H9 (cell line): Measurements from ENCODE around the gene KCNK5. TPM values are rescaled to one million over a fixed set of nuclear protein-coding genes. Genes with fewer than 3 reads are reported as not detected.

Source experiments
- DNase-seq: peaks from one replicate; pipeline ENCODE4 v3.0.0-alpha.2; 2017
- H2AFZ ChIP-seq: one replicate; pipeline ENCODE4 v1.6.1; 2013; ENCODE audit warnings: mild to moderate bottlenecking, low read length, control low read depth, moderate library complexity
- H2AK5ac ChIP-seq: 2 replicates; pipeline ENCODE4 v1.6.1; 2013; ENCODE audit warnings: low read length, control low read depth, mixed read lengths; ENCODE audit not compliant: insufficient read length
- H2BK120ac ChIP-seq: one replicate; pipeline ENCODE4 v1.6.1; 2013; ENCODE audit warnings: low read depth, mild to moderate bottlenecking, low read length, control low read depth, inconsistent platforms; ENCODE audit not compliant: poor library complexity, severe bottlenecking
- H2BK12ac ChIP-seq: 2 replicates; pipeline ENCODE4 v1.6.1; 2013; ENCODE audit warnings: low read length, control low read depth, mixed read lengths, low read depth; ENCODE audit not compliant: insufficient read length
- H2BK15ac ChIP-seq: 2 replicates; pipeline ENCODE4 v1.6.1; 2013; ENCODE audit warnings: low read depth, low read length, control low read depth
- H2BK20ac ChIP-seq: one replicate; pipeline ENCODE4 v1.6.1; 2013; ENCODE audit warnings: low read depth, mild to moderate bottlenecking, low read length, control low read depth, inconsistent platforms; ENCODE audit not compliant: poor library complexity, severe bottlenecking
- H2BK5ac ChIP-seq: 2 replicates; pipeline ENCODE4 v1.6.1; 2013; ENCODE audit warnings: low read length, control low read depth, mixed read lengths; ENCODE audit not compliant: insufficient read length
- H3K14ac ChIP-seq: 2 replicates; pipeline ENCODE4 v1.6.1; 2013; ENCODE audit warnings: low read length, control low read depth; ENCODE audit not compliant: insufficient read depth
- H3K18ac ChIP-seq: 2 replicates; pipeline ENCODE4 v1.6.1; 2013; ENCODE audit warnings: low read depth, mild to moderate bottlenecking, mixed read lengths, low read length, control low read depth; ENCODE audit not compliant: insufficient read length
- H3K23ac ChIP-seq: 2 replicates; pipeline ENCODE4 v1.6.1; 2013; ENCODE audit warnings: low read length, control low read depth, mixed read lengths, low read depth; ENCODE audit not compliant: insufficient read length
- H3K23me2 ChIP-seq: 2 replicates; pipeline ENCODE4 v1.6.1; 2013; ENCODE audit warnings: low read depth, mild to moderate bottlenecking, mixed read lengths, low read length, control low read depth; ENCODE audit not compliant: insufficient read length, poor library complexity, severe bottlenecking
- H3K27ac ChIP-seq: 2 replicates; pipeline ENCODE4 v1.5.1; 2013; ENCODE audit warnings: low read length, control low read depth, mixed read lengths, low read depth; ENCODE audit not compliant: insufficient read length
- H3K27me3 ChIP-seq: 2 replicates; pipeline ENCODE4 v1.6.1; 2013; ENCODE audit warnings: low read length, control low read depth, inconsistent platforms; ENCODE audit not compliant: insufficient read depth
- H3K4ac ChIP-seq: 2 replicates; pipeline ENCODE4 v1.6.1; 2013; ENCODE audit warnings: low read depth, mild to moderate bottlenecking, control low read depth, inconsistent platforms, low read length, moderate library complexity
- H3K4me1 ChIP-seq: 2 replicates; pipeline ENCODE4 v1.6.1; 2013; ENCODE audit warnings: low read length, control low read depth, inconsistent platforms; ENCODE audit not compliant: insufficient read depth
- H3K4me2 ChIP-seq: 2 replicates; pipeline ENCODE4 v1.6.1; 2013; ENCODE audit warnings: low read length, control low read depth, mixed read lengths; ENCODE audit not compliant: insufficient read length, insufficient read depth
- H3K56ac ChIP-seq: 2 replicates; pipeline ENCODE4 v1.6.1; 2013; ENCODE audit warnings: low read depth, mild to moderate bottlenecking, mixed read lengths, low read length, control low read depth; ENCODE audit not compliant: insufficient read length
- H3K79me1 ChIP-seq: 2 replicates; pipeline ENCODE4 v1.6.1; 2013; ENCODE audit warnings: low read depth, mild to moderate bottlenecking, moderate library complexity, low read length, control low read depth, inconsistent platforms; ENCODE audit not compliant: insufficient read depth, poor library complexity, severe bottlenecking
- H3K79me2 ChIP-seq: 2 replicates; pipeline ENCODE4 v1.6.1; 2013; ENCODE audit warnings: low read length, control low read depth, inconsistent platforms; ENCODE audit not compliant: insufficient read depth
- H3K9ac ChIP-seq: 2 replicates; pipeline ENCODE4 v1.6.1; 2013; ENCODE audit warnings: low read length, control low read depth, mixed read lengths; ENCODE audit not compliant: insufficient read length; ENCODE audit errors: extremely low read depth
- H3K9me3 ChIP-seq: one replicate; pipeline ENCODE4 v1.6.1; 2013; ENCODE audit warnings: low read depth, low read length, inconsistent platforms; ENCODE audit not compliant: control insufficient read depth
- H3T11ph ChIP-seq: one replicate; pipeline ENCODE4 v1.6.1; 2013; ENCODE audit warnings: mild to moderate bottlenecking, low read length, control low read depth, inconsistent platforms
- H4K20me1 ChIP-seq: one replicate; pipeline ENCODE4 v1.6.1; 2013; ENCODE audit not compliant: control insufficient read depth, insufficient read length, insufficient read depth
- H4K5ac ChIP-seq: 2 replicates; pipeline ENCODE4 v1.6.1; 2013; ENCODE audit warnings: low read depth, mild to moderate bottlenecking, mixed read lengths, low read length, control low read depth; ENCODE audit not compliant: insufficient read length
- H4K8ac ChIP-seq: replicated peaks from 2 replicates; pipeline ENCODE4 v1.6.1; 2013; ENCODE audit warnings: low read length, control low read depth, mixed read lengths, low read depth; ENCODE audit not compliant: insufficient read length
- H4K91ac ChIP-seq: 2 replicates; pipeline ENCODE4 v1.6.1; 2013; ENCODE audit warnings: low read depth, mild to moderate bottlenecking, moderate library complexity, mixed read lengths, low read length, control low read depth; ENCODE audit not compliant: insufficient read length
- H3K27ac Mint-ChIP-seq, 3 experiments: 2 replicates in 2 of 3; 3 replicates in 1 of 3; pipeline ENCODE4 v1.8.0; 2020 to 2021; ENCODE audit warnings: mixed read lengths in 3 of 3, mild to moderate bottlenecking in 1 of 3, moderate library complexity in 1 of 3
- H3K27me3 Mint-ChIP-seq: 2 replicates; pipeline ENCODE4 v1.8.0; 2021; ENCODE audit warnings: low read depth, mild to moderate bottlenecking, moderate library complexity, mixed read lengths
- H3K36me3 Mint-ChIP-seq, 3 experiments: 2 replicates in 2 of 3; 3 replicates in 1 of 3; pipeline ENCODE4 v1.8.0; 2020 to 2021; ENCODE audit warnings: low read depth in 3 of 3, mixed read lengths in 3 of 3; ENCODE audit not compliant: insufficient read depth in 1 of 3
- H3K4me1 Mint-ChIP-seq, 2 experiments: 2 replicates each; pipeline ENCODE4 v1.8.0; 2020; ENCODE audit warnings: mixed read lengths in 2 of 2
- H3K4me3 Mint-ChIP-seq, 2 experiments: 2 replicates in 1 of 2; 3 replicates in 1 of 2; pipeline ENCODE4 v1.8.0; 2020 to 2021; ENCODE audit warnings: mild to moderate bottlenecking in 2 of 2, mixed read lengths in 2 of 2, moderate library complexity in 1 of 2
- H3K9me3 Mint-ChIP-seq, 2 experiments: 2 replicates in 1 of 2; 3 replicates in 1 of 2; pipeline ENCODE4 v1.8.0; 2020; ENCODE audit warnings: mild to moderate bottlenecking in 2 of 2, mixed read lengths in 2 of 2, moderate library complexity in 1 of 2
- WGBS: extraction: QIAGEN DNeasy Blood & Tissue Kit; methylation state at CpG from one replicate; pipeline ENCODE4 v1.1.7; 2013; ENCODE audit warnings: missing lambda C conversion rate, low lambda C conversion rate, mixed read lengths; ENCODE audit not compliant: insufficient read length; ENCODE audit errors: extremely low coverage; 5-methylcytosine and 5-hydroxymethylcytosine counted together
- total RNA-seq: library from RNA; stranded (reverse); gene quantifications from 2 replicates; pipeline ENCODE4 v1.2.1, GENCODE V29; 2021
- TF ChIP-seq, protein P1 (sequence below): fragments of 200-600 bp; sonication (generic); conservative IDR thresholded peaks from 3 replicates; pipeline ENCODE4 v1.8.0; 2021; ENCODE audit warnings: antibody characterized with exemption, mild to moderate bottlenecking

The KCNK5 gene
- total RNA-seq, 1 experiment from 2014 or later = 30.0 TPM

DNA sequence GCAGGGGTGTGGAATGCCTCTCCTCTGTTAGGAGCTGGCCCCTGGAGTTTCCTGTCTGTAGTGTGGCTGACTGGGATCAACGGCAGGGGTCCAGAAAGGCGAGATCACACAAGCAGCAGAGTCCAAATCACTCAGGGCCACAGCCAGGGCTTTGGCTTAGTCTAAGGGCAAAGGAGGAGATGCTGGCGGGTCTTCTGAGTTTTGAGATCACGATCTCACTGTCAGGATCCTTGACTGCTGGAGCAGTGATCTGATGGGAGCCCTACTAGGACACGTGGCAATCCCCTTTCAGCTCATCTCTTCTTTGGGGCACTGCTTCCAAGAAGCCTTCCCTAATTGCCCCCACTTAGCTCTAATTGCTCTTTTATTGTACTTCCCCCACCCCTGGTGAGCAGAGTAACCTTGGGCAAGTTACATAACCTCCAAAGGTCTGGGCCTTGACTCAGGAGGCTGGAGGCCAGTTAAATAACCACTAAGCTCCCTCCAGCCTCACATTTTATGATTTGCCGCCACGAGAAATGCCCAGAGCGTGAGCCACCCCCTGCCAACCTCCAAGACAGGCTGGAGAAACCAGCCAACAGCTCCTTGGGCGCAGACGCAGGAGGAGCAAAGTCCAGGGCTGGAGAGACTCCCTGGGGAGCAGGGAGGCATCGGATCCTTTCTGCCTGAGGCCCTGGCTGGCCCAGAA lies 12.0 kb downstream of the KCNK5 start:
- Histone ChIP-seq H3K14ac (no peak overlapping the region; the same call in 1 of the 2 replicates), H4K8ac (no peak overlapping the region), H2BK15ac (no peak overlapping the region), H3K4ac (no peak overlapping the region), H4K20me1 (no peaks in the 10 kb centered on the region), H3K27ac (no peak overlapping the region), H3K56ac (no peak overlapping the region), H2BK12ac (no peak overlapping the region), H3K27me3 (no peaks in the 10 kb centered on the region), H2BK5ac (no peak overlapping the region), H3K9ac (no peak overlapping the region), H3K23ac (no peak overlapping the region), H3K18ac (no peak overlapping the region), H3K79me2 (peaks cover 49% of the 10 kb centered on the region; the same call in 1 of the 2 replicates), H2AFZ (no peak overlapping the region), H3K9me3 (no peaks in the 10 kb centered on the region), H3K79me1 (peaks cover 22% of the 10 kb centered on the region), H4K5ac (no peak overlapping the region), H2BK120ac (no peak overlapping the region), H4K91ac (no peak overlapping the region), H3T11ph (no peak overlapping the region), H3K23me2 (no peaks in the 10 kb centered on the region), H3K4me2 (no peak overlapping the region), H2BK20ac (no peak overlapping the region), H2AK5ac (no peak overlapping the region), H3K4me1 (peaks cover 11% of the 10 kb centered on the region)
- Mint-ChIP-seq H3K4me1 (peaks cover 55 to 61% of the 10 kb centered on the region in 2 experiments), H3K36me3 (peaks cover 25 to 30% (median 27%) of the 10 kb centered on the region in 3 experiments; a peak in 6 of 7 replicates), H3K27me3 (no peaks in the 10 kb centered on the region), H3K27ac (peak overlapping the region; percentile 5 to 84 (median 83); a peak in 5 of 7 replicates), H3K9me3 (no peaks in the 10 kb centered on the region), H3K4me3 (peak overlapping the region in 1 of 2 experiments; percentile 0; a peak in 1 of 5 replicates)
- DNase-seq = no peak
- TF ChIP-seq, protein P1, sequence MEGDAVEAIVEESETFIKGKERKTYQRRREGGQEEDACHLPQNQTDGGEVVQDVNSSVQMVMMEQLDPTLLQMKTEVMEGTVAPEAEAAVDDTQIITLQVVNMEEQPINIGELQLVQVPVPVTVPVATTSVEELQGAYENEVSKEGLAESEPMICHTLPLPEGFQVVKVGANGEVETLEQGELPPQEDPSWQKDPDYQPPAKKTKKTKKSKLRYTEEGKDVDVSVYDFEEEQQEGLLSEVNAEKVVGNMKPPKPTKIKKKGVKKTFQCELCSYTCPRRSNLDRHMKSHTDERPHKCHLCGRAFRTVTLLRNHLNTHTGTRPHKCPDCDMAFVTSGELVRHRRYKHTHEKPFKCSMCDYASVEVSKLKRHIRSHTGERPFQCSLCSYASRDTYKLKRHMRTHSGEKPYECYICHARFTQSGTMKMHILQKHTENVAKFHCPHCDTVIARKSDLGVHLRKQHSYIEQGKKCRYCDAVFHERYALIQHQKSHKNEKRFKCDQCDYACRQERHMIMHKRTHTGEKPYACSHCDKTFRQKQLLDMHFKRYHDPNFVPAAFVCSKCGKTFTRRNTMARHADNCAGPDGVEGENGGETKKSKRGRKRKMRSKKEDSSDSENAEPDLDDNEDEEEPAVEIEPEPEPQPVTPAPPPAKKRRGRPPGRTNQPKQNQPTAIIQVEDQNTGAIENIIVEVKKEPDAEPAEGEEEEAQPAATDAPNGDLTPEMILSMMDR = no peak
- WGBS = no CpG with 5 or more reads among the region's 11 CpGs
